Sigmoid colon (tissue), 4 donors: ENCODE data around the gene MORF4L1.

ENCODE experiments used
- POLR2AphosphoS5 ChIP-seq, 4 donors: sonication (generic); formaldehyde crosslinking; IDR thresholded peaks; one replicate each; pipeline ENCODE4 v1.6.1; 2017; ENCODE audit warnings: antibody characterized with exemption in 4 of 4
- TF ChIP-seq, protein P1 (sequence below), 4 experiments: fragments of 450-650 bp in 3 of 4; fragments of 200-600 bp in 1 of 4; IDR thresholded peaks; one replicate each; pipeline ENCODE4 v1.5.1; 2016 to 2019; ENCODE audit warnings: antibody characterized with exemption in 4 of 4, mild to moderate bottlenecking in 3 of 4, moderate library complexity in 2 of 4

DNA sequence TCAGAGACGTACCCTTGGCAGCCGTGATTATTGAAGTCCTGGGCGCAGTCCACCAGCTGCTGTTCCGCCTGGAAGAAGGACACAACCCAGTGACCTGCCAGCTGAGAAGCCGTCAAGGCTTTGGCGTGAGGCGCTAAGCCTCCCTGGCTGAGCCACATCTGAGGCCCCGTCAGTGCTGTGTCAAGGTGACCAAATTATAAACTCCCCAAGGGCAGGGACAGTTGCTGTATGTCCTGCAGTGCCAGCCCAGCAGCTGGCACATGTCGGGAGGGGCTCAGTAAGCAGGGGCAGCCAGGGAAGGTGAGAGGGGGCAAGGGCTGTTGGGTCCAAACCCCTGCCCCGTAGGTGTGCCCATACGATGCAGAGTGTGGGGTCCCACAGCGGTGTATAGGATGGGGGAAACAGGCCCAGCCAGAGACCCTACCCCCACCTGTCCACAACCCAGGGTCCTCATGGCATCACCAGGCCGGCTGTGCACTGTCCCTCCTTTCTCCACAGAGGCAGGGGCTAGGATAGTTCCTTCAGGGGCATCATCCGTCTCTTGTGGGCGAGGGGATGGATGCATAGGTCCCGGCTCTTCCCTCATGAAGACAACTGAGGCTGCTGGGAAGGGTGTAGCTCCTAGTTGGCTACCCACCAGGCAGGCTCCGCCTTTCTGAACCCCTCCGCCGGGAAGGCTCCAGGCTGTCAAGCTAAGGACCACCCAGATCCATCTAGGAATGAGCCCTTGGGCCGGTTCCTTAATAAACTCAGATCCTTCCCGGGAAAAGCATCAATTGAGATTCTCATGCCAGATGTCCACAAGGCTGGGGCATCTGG lies 59.0 kb downstream of the MORF4L1 start:
- TF ChIP-seq POLR2AphosphoS5 (IDR thresholded peaks at IDR 0.05) = no peak
- TF ChIP-seq, protein P1, sequence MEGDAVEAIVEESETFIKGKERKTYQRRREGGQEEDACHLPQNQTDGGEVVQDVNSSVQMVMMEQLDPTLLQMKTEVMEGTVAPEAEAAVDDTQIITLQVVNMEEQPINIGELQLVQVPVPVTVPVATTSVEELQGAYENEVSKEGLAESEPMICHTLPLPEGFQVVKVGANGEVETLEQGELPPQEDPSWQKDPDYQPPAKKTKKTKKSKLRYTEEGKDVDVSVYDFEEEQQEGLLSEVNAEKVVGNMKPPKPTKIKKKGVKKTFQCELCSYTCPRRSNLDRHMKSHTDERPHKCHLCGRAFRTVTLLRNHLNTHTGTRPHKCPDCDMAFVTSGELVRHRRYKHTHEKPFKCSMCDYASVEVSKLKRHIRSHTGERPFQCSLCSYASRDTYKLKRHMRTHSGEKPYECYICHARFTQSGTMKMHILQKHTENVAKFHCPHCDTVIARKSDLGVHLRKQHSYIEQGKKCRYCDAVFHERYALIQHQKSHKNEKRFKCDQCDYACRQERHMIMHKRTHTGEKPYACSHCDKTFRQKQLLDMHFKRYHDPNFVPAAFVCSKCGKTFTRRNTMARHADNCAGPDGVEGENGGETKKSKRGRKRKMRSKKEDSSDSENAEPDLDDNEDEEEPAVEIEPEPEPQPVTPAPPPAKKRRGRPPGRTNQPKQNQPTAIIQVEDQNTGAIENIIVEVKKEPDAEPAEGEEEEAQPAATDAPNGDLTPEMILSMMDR (IDR thresholded peaks at IDR 0.05) = no peak
